GM18870 (cell line): ENCODE data around the gene CPXM2.

Experiments used
- ATAC-seq: cut with Tn5 transposase; IDR thresholded peaks from one replicate; pipeline ENCODE4 v1.9.1; 2021; ENCODE audit warnings: moderate library complexity; ENCODE audit not compliant: unreplicated experiment

The CPXM2 gene

GRCh38 chr10:123878666-123879303 is 12.8 kb downstream of the CPXM2 start:
- no peak for ATAC-seq

DNA sequence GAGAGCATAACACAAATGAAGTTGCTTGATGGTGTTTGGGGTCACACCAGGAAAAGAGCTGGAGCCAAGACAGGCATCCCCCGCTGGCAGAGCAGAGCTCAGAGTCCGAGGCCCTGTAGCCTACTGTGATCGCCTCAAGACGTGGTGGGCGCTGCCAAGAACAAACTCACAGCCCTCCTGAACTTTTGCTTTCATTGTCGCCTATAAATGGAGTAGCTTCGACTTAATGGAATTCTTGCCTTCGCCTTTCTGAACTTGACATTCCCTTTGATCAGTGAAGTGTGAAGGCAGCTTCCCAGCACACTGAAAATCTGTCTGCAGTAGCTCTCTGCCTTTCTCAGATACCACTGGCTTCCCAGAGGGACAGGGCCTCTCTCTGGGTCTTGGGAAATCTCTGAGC is 21.3 kb downstream of the CPXM2 start:
- no peak for ATAC-seq

DNA sequence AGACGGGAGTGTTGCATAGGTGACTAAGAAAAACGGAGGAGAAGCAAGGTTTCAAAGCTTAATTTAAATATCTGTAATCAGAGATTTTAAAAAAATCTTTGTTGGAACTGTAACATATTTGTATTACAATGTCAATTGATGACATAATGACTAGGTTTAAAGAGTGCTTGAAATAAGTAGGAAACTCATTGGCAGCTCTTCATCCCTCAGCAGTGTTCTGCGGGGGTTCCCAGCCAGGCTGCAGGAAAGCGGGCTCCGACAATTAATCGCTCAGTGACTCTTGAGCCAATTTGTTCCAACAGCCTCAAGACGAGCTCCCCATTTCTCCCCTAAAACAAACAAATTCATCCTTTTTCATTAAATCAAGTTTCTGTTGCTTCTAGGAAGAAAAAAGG is 22.6 kb downstream of the CPXM2 start:
- ATAC-seq = no peak

GRCh38 chr10:123868038-123869019 is 23.3 kb downstream of the CPXM2 start:
- no peak for ATAC-seq

DNA sequence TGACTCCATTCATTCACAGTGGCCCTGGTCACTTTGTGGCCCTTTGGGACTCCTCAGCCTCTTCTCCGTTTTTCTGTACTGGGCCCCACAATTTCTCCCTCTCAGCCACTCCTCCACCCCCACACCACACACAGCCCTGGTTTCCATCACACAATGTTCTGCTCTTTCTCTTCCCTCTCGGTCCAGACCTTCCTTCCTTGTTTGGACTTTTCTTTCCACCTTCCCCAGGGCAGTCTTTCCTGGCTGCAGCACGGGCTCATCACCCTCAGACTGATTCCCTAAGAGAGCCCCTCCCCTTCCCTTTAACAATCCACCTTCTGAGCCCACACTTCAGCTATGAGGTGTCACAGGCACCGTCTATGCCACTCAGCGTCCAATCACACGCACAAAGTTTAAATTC is 25.7 kb downstream of the CPXM2 start:
- ATAC-seq = no peak

DNA sequence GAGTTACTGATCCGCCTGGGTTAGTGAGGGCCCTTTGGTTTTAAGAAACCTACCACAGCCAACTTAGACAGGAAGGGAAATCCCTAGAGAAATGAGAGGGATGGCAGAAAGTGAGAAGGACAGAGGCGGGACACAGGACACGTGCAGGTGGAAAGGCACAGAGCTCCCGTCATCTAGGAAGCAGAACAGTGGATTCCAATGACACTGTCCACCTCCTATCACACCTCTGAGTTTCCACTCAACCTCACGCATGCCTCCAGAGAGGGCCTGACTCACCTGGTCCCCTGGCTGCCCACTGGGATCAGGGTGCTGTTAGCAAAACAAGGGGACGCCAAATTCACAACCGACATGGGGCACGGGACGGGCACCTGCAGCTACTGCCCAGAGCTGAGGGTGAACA is 26.3 kb downstream of the CPXM2 start:
- no peak for ATAC-seq

DNA sequence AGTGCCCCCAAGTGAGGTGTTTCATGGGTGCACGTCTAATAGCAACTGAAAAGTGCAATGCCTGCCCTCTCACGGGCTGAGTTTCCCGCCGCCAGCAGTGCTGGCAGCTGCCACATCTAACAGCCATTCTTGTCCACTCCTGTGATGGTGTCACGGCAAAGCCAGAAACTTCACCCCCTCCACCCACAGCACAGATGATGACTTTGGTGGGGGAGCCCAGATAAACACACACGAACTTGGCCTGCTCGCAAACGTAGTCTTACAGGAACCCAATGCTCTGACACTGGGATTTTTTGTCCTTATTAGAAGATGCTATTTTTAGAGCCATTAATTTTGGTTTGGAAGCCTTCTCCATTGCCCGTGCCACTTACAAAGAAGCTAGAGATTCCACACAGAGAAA is 26.7 kb downstream of the CPXM2 start:
- ATAC-seq = no peak

- no peak for ATAC-seq
Observed at GRCh38 chr10:123863721-123864482, 27.7 kb downstream of the CPXM2 start.

- ATAC-seq = no peak
Observed at GRCh38 chr10:123863183-123863575, 28.4 kb downstream of the CPXM2 start.

GRCh38 chr10:123862421-123863182 is 29.0 kb downstream of the CPXM2 start:
- no peak for ATAC-seq

DNA sequence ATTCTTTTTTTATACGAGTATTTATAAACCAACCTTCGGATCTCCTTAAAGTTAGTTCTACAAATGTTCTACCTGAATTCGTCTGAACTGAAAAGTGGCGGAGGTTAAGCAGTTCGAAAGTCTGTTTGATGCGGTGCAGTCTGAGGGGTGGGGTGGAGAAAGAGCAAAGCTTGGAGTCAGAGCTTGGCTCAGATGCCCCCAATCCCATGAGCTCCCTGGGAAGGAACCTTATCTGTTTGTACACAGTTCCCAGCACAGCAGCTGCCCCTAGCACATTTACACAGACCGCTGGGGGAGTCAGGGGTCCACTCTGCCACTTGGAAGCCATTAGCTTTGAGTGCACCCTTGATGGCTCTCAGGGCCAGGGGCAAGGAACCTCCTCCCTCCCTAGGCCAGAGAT is 30.8 kb downstream of the CPXM2 start:
- ATAC-seq = no peak

GRCh38 chr10:123860209-123860608 is 31.4 kb downstream of the CPXM2 start:
- ATAC-seq = no peak

DNA sequence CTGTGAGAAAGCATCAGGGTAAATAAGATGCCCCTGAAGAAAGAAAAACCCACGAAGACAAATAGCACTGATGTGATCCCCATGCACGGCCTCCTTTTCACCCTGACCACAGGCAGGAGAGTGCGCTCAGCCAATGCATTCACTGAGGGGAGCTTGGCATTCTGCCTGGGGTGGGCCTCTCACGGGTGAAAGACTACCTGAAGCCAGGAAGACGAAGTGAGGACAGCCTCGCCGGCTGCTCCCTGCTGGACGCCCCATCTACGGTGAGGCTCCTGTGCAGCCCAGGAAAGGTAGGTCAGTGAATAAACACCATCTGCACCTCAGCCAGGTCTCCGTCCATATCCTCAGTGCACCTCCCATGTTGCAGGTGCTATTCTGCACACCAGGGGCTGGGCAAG is 32.0 kb downstream of the CPXM2 start:
- no peak for ATAC-seq

DNA sequence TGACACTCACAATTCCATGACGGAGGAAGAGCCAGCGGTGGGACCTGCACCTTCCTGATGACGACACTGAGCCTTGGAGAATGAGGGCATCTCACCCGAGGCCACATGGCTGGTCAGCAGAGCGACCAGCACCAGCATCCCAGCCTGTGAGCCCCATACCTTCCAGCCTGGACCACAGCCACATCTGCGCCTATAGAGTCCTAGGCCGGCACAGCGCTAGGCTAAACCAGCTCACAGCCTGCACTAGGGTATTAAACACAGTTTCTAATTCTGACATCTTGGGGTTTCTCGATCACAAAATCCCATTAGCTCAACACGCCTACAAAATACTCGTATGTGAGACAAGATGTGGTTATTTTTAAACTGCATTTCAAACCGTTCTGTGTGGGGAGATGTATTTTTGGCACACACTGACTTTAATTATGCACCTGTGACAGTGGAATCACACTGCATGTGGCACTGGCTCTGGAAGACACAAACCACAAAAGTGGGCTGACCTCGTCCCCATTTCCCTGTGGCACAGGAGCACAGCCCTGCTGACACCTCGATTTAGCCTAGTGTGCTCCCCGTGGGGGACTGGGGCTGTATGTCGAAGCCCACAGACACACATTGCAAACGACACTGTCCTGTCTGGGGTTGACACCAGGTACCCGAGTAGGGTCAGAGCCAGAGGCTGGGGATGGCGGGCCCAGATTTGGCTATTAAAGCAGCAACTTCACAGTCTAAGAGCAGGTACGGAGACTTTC is 32.5 kb downstream of the CPXM2 start:
- no peak for ATAC-seq

GRCh38 chr10:123858077-123858681 is 33.4 kb downstream of the CPXM2 start:
- no peak for ATAC-seq

DNA sequence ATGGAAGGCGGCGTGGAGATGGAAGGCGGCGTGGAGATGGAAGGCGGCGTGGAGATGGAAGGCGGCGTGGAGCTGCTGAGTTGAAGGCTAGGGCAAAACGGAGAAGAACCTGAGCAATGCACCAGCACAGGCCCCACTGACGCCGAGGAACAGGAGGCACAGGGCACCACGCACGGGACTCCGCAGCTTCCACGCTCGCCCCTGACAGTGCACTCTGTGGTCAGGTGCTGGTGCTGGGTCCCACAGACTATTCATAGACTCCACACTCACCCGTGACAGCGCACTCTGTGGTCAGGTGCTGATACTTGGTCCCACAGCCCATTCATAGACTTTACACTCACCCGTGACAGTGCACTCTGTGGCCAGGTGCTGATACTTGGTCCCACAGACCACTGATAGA is 34.0 kb downstream of the CPXM2 start:
- no peak for ATAC-seq

- no peak for ATAC-seq
Observed at GRCh38 chr10:123855008-123855684, 36.5 kb downstream of the CPXM2 start.

DNA sequence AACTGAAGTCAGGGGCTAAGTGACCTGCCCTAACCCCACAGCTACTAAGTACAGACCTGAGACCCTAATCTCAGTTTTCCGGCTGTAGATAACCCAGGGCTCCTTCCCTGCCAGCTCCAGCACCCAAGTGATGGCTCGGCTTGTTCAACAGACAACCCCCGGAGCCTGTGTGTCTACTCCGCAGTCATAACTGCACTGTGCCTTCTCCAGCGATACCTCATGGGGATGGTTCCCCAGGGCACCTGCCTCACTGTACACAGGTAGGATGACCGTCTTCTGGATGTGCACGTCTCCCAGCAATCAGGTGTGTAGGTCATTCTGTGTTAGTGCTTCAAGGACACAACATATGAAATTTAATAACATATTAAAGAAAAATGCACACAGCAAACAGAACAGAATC is 37.1 kb downstream of the CPXM2 start:
- no peak for ATAC-seq

DNA sequence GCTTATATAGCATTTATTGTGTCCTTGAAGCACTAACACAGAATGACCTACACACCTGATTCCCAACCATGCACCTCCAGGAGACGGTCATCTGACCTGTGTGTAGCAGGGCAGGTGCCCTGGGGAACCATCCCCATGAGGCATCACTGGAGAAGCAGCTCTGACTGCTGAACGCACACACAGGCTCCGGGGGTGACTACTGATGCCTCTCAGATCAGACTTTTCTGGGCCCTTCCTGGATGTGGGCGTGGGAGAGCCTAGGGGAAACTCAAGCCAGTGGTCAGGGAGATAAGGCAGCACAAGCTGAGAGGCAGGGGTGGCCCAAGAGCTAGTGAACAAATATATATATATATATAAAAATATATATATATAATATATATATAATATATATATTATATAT is 37.6 kb downstream of the CPXM2 start:
- no peak for ATAC-seq
